ENCODE data around the gene DBP.
"Not testable (repeated sequence)": the region's sequence is repeated elsewhere in the genome, so short reads cannot be mapped to it uniquely, and the experiment has no call there.

DBP gene

GRCh38 chr19:48636859-48637448, at the start of gene DBP:
TSS of gene DBP (minus strand) at chr19:48637379. CDS start at chr19:48636994, 385 bp downstream.
- DNase-seq = peak in 21 of 56 donors; percentile 45 to 80 (median 67)

- not testable (repeated sequence) for DNase-seq
Observed at GRCh38 chr19:48686637-48687036, 49.5 kb upstream of the DBP start.

- DNase-seq = no peak
Observed at GRCh38 chr19:48686088-48686487, 48.9 kb upstream of the DBP start.

GRCh38 chr19:48685583-48685982, 48.4 kb upstream of the DBP start:
- no peak for DNase-seq

- DNase-seq = peak in 51 of 56 donors; percentile 3 to 86 (median 56)
Observed at GRCh38 chr19:48683349-48683748, 46.2 kb upstream of the DBP start.

- DNase-seq = peak in 33 of 56 donors; percentile 2 to 78 (median 32)
Observed at GRCh38 chr19:48681127-48681470, 43.9 kb upstream of the DBP start.

- DNase-seq = no peak
Observed at GRCh38 chr19:48680436-48681126, 43.4 kb upstream of the DBP start.

GRCh38 chr19:48680006-48680405, 42.8 kb upstream of the DBP start:
- DNase-seq = not testable (repeated sequence)

- no peak for DNase-seq
Observed at GRCh38 chr19:48678201-48678600, 41.0 kb upstream of the DBP start.

- no peak for DNase-seq
Observed at GRCh38 chr19:48676887-48677286, 39.7 kb upstream of the DBP start.

- no peak for DNase-seq
Observed at GRCh38 chr19:48676487-48676886, 39.3 kb upstream of the DBP start.

- peak in 55 of 56 donors; percentile 34 to 92 (median 71) for DNase-seq
Observed at GRCh38 chr19:48674921-48675824, 38.0 kb upstream of the DBP start.

GRCh38 chr19:48674216-48674809, 37.1 kb upstream of the DBP start:
- no peak for DNase-seq

- DNase-seq = no peak
Observed at GRCh38 chr19:48673436-48674100, 36.4 kb upstream of the DBP start.

- DNase-seq = no peak
Observed at GRCh38 chr19:48672994-48673393, 35.8 kb upstream of the DBP start, which contains the start of gene NTN5. TSS of gene NTN5 (minus strand) at chr19:48673017. CDS start at chr19:48670986, 2,031 bp downstream.

GRCh38 chr19:48671446-48671995, 34.3 kb upstream of the DBP start:
- no peak for DNase-seq

- no peak for DNase-seq
Observed at GRCh38 chr19:48670699-48671445, 33.7 kb upstream of the DBP start.

GRCh38 chr19:48669903-48670668, 32.9 kb upstream of the DBP start:
- DNase-seq = no peak

GRCh38 chr19:48668761-48669160, 31.6 kb upstream of the DBP start:
- no peak for DNase-seq
